NCI-H1694 treated with DMSO at 0.1 percent for 48 hours (cell line): ENCODE results near the gene DENND1A.
"Not testable (repeated sequence)": the region's sequence is repeated elsewhere in the genome, so short reads cannot be mapped to it uniquely, and the experiment has no call there.

Experiments
- DNase-seq: peaks from one replicate; lab custom pipeline; 2025; lab: John Stamatoyannopoulos, UW

The DENND1A gene

DNA sequence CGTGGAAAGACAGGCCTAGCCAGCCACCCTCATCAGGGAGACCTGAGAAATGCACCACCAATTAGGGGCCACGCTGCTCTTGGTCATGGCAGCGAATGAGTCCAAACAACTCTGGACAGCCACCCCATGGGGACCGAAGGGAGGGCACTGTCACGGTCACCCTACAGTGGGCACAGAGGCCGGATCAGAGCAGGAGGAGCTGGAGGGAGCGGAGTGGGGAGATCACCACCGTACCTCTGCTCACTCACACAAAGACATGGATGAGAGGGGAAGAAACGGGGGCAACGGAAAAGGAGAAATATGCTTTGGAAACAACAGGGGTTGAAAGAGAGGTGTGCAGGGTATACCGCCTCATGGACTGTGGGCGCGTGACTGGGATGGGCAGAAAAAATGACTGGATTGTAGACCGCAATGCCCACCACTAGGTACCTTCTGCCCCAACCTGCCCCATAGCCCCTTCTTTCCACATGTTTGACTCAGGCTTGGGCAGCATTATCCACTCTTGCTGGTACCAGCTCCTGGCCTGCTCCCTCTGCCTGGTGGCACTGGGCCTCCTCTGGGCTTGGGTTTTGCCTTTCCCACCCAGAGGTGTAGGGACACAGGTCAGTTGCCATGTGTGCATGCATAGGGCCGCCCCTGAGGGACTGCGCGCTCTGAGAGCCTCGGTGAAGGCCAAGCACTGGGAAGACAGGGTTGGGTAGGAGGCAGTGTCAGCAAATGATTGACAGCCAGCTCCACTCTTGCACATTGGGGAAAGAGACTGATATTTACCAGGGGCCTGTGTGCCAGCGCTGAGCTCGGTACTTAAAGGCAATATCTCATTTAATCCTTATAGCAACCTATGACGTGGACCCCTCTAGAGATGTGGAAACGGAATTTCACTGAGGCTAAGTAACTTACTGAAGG, 497.3 kb downstream of the DENND1A start:
- no peak for DNase-seq

DNA sequence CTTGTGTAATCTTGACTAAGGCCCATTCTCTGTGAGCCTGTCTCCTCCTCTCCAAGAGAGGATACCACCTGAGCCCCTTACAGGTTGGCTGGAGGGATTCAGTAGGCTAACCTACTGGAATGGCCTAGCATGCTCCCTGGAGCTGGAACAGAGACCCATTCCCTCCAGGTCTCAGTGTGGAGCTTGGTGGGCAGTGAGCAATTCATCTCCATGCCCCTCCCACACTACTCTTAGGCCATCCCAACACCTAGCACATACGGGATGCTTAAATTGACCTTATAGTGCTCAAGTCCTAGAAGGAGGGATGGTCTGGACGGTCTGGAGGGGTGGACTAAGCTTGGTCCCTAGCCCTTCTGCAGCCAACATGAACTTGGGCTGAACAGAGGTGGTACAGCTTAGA, 498.3 kb downstream of the DENND1A start:
- no peak for DNase-seq

DNA sequence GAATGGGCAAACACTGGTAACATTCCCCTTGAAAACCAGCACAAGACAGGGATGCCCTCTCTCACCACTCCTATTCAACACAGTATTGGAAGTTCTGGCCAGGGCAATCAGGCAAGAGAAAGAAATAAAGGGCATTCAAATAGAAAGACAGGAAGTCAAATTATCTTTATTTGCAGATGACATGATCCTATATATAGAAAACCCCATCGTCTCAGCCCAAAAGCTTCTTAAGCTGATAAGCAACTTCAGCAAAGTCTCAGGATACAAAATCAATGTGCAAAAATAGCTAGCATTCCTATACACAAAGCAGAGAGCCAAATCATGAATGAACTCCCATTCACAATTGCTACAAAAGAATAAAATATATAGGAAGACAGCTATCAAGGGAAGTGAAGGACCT, 501.5 kb downstream of the DENND1A start:
- not testable (repeated sequence) for DNase-seq

DNA sequence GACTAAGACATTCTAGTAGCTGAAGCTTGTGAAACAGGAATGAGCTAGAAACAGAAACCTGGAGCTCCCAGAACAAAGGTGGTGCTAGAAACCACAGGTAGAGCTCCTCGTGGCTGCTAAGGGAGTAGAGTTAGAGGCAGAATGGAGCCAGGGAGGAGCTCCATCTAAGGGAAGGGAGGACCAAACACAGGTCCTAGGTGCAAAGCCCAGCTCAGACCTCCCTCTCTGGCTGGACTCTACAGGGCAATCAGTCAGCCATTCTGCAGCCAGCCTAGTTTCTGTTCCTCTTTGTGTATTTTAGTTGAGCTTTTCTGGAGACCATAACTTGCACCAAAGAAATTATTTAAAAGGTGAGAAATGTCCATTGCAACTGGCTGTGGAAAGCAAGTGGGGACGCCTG, 503.5 kb downstream of the DENND1A start:
- DNase-seq, result no peak

DNA sequence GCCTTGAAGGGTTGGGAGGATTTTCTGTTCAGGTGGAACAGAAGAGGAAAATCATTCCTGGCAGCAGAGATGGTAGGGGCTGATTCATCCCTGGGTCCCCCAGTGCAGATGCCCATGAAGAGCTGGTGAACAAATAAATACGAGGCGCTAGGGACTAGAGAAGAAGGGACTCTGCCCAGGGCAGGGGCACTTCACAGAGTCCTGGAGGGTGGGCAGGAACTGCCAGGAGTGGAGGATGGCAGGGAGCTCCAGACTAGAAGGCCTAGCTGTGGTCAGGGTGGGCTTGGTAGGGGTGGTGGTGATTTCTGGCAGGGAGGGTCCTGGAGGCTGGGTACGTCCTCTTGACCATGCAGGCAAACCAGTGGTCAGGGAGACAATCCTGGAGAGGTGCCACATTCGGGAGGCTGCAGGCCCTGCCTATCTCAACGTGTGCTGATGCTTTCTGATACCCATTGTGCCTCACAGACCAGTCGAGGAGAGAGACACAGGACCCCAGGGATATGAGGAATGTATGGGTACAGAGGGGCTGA, 504.0 kb downstream of the DENND1A start:
- no peak for DNase-seq

DNA sequence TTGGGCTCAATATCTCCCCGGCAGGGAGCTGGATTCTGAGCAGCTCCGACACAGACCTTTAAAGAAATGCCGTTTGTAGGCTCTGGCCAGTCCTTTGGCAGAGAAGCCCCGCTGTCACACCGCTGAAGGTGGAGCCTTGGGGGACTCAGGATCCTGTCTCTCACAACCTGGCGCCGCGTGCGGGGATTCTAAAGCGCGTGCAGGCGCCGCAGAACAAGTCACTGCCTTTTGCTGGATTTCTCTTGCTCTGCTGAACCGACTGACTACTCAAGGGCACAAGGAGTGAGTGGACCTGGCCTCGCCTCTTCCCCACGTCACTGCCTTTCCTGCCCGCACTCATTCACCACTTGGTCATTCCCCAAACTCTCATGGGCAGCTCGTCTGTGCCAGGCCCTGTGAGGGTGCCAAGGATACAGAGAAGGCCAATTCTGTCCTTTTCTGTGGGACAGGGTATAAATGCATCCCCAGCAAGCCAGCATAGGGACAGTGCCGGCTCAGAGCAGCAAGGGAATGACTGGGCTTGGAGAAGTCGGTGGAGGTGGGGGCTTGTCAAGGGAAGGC, 504.6 kb downstream of the DENND1A start:
- DNase-seq, result no peak

DNA sequence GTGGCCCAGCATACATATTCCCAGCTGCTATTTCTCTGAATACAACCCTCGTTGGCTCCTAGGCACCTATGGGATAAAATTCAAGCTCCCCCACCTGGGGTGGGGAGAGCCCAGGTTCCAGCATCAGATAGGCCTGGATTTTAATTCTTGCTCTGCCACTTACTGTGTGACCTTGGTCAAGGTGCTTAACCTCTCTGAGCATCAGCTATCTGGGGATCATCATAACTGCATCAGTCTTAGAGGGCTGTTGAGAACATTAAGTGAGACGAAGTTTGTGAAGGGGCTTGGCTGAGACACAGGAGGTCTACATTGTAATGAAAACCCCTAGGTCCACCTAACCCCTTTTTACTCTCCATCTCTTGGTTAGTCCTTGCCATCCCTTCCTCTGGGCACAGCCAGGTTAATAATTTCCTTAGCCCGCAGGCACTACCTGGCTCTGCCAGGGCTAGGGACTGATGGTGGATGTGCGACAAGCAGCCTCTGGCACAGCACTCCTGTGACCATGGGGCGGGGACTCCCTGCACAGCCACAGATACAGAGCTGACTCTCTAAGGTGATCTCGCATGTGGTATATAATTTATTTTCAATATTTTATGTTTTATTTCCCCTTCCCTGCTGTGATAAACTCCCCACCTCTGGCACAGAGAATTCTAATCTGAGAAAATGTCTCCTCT, 505.2 kb downstream of the DENND1A start:
- DNase-seq, result no peak

DNA sequence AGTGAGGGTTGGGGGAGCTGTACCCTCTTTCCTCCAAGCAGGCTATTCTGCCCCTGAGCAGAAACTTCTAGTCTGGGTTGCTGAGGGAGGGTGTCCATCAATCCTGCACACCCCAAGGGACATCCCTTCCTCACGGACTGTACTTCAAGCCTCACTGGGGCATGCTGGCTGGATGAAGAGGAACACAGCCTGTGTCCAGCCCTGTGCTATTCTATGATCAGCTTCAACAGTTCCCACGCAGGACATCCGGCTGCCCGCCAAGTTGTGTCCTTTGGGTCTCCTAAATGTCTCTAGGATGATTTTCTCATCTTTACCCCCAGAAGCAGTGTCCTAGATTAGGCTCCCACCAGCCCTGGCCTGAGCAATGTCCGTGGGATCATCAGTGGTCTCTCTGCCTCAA, 505.8 kb downstream of the DENND1A start:
- DNase-seq, result no peak

DNA sequence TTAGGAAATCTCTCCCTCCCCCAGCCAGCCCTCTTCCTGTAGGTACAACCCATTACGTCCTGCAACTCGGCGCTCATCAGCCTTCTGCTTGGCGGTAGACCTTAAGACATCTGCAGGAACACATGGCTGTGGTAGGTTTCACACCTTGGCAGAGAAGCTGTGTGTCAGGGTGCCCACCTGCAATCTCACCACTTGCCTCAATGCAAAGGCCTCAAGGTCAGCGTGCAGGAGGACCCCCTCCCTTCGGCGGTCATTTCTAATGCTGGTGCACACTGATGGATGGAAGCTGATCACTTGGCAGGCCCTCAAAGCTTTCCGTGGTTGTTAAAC, 506.6 kb downstream of the DENND1A start:
- no peak for DNase-seq

DNA sequence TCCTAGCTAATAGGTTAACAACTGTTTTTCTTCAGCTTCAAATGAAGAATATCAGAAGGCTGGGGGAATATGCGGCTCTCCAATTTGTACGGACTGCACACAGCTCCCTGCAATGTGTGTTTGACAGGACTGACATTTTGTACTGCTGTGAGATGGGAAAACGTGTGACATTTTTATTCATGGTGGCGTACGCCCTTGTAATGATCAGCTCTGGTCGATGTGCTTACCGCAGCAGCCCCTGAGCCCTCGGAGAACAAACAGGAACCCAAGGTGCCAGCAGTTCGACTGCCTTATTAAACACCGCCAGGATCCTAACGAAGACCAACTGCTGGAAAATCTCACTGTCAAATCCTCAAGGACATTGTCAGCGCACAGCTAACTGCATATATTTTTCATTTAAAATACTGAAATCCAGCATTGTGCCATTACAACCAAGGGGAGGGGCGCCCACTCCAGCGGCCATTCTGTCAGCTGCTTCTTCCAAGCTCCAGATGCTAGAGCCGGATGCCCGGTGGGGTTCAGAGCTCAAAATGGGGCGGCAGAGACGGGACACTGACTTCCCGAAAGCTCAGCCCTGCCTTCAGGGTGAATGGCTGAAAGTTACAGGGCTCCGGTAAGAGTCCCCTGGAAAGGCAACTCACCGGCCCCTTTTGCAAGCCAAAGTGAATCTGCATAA, 507.2 kb downstream of the DENND1A start:
- no peak for DNase-seq

DNA sequence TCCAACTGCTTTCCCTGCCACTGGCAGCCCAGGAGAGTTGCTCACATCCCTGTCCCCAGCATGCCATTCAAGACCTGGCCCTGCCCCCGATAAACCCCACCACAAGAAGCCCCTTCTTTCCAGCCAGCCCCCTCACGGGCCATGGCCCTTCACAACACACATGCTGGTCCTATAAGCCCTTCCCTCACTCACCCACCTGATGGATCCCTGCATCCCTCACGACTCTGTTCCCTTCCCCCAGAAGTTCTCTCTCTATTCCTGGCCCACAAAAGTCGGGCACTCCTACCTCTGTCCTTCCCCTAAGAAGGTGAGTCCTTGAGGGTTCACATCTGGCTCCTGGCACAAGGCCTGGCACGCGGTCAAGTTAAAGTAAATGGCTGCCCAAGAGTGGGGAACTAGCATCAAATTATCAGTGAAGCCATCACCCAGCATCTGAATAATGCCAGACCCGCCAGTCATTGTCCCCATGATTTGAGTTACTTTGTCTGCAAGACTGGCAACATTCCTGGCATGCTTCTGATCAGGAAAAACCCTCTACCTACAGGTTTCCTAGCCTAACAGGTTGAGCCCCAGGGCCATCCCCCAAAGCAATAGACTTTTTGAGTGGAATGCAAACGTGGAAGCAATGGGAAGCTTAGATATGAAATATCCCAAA, 508.0 kb downstream of the DENND1A start:
- no peak for DNase-seq

DNA sequence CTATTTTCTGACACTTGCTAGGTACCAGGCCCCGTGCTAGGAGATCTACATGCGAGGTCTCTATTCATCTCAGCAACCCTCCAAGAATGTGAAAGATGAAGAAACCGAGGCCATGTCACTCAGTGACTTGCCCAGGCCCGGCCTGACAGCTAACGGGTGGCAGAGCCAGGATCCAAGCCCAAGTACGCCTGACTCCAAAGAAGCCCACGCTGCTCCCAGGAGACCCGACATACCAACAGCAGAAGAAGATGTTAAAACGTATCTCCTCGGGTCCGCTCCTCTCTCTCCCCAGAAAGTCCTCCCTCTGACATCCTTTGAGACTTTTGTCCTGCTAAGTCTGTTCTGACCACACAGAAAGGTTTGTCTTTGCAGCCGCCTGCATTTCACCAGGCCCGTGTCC, 508.7 kb downstream of the DENND1A start:
- DNase-seq, result no peak

DNA sequence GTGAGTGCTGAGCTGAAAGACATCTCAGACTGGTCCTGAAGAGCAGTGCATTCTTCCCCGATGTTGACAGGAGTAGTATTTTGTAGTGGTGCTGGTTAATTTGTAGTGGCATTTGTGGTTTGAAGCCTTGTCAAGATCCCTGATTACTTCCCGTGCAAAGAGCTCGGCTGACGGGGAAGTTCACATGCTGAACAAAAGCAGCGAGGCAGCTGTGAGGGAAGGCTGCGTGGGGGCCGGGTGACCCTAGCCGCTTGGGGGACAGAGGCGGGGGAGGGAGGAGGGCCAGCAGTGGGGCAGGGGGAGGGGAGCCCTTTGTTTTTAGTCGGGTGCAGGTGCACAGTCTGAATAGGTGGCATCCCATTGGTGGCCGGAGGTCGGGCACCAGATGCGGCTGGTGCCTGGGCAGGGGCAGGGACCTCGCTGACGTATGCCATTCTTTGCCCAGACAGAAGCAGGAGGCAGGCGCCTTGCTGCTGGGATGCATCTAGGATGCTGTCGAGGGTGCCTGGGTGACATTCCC, 509.3 kb downstream of the DENND1A start:
- no peak for DNase-seq

DNA sequence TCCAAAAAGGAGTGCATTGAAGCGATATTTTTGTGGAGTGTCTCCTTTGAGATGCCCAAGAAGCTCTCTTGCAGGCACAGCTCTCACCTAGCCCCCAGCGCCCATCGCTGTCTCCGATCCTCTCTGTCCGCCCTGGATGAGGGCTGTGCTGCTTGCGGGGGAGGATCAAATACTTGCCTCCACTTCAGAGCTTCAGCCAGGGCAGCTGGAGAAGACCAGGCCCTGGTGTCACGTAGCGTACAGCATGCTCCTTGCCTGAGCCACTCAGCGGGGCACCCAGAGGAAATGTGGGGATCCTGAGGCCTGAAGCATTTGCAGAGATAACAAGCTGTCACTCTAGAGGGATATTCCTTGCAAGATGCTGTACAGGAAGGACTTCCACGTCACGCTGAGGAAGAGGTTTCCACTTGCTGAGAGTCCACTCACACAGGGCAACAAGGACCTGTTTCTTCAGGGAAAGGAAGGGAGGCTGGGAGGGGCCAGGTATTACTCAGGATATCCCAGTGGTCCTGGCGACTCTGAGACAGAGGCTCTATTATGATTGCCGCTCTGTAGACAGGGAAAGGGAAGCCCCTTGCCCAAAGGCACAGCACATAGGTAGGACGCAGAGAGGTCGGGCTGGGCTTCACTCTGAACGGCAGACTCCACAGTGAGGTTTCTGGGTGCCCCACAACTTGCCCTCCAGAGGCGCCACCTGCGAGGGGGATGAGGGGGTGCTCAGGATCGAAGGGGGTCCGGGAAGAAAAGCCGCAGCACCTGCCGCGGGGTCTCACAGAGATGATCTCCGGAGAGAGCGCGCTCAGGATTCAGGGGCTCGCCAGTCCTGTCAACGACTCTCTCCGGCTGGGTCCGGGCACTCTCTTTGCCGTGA, 510.0 kb downstream of the DENND1A start:
- no peak for DNase-seq

DNA sequence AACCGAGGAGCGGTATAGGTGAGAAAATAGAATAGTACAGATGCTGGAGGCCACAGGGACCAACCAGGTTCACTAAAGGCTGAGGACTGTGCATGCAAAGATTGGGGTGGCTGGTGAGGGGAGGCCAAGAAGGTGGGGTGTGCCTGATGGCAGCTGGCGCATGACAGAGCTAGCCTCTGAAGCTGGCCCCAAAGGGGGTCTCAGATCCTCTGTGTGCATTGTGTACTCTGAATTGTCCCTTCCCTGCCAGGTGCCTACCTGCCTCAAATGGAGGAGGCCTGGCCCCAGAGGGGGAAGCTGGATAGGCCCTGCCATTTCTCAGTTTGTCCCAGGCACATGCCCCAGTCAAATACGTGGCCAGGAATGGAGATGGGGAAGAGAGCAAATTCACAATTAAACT, 510.8 kb downstream of the DENND1A start:
- DNase-seq, result no peak

DNA sequence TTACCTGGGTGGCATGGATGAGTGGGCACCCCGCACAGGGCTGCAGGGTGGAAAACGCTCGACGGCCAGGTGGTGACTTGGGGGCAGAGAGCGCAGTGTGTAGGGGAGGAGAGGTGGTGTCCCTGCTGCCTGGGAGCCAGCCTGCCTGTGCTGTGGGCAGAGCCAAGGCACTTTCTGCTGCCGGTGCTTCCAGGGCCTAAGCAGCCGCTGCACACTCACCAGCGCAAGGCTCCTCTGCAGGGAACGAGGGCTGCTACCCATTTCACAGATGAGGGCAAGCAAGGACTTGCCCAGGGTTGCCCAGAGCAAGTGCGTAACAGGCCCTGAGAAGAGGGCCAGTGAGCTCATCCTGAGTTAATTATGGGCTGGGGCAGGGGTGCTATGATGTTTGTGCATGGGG, 511.4 kb downstream of the DENND1A start:
- DNase-seq, result no peak

DNA sequence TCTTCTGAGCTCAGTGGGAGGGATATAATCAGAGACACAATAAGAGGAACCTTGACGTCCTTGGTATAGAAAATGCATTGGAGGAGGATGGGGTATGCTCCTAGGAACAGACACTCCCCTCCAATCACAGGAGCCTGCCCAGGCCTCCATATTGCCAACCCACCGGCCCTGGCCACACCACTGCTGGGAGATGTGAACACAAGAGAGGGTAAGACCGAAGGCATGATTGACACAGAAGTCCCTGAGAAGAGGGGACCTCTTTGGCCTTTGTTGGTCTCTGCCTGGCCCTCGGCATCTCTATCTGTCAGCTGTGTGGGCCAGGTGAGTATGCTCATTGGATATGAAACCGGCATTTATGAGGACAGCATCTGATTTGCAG, 511.9 kb downstream of the DENND1A start:
- DNase-seq, result no peak

DNA sequence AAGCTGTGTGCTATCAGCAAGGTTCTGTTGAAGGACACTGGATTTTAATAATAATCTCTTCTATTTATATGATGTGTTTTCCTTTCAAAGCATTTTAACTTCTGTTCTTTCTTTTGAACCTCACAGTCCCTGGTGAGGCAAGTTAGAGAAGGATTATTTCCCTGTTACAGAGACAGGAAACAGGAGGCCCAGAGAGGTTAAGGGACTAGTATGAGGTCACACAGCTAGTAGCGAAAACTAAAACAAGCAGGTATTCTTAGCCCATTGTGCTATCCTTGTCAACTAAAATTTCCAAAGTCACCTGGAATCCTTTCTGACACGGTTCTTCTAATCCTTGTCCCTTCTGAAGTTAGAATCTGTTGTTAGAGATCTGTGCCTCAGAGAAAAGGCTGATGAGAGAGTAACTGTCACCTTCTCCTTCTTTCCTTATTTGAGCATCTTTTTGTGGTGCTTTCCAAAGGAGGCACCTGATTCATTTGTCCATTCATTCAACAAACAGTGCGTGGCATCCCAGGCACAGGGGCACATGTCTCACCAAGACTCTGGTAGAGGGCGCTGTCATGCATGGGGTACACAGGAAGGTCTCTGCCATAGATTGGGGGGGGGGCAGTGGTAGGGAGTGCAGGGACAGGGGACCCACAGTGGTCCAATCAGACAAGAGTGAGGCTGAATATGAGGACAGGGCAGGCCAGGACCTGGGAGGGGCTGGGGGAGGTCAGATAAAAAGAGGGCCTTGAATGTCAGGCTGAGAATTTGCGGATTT, 512.5 kb downstream of the DENND1A start:
- no peak for DNase-seq

DNA sequence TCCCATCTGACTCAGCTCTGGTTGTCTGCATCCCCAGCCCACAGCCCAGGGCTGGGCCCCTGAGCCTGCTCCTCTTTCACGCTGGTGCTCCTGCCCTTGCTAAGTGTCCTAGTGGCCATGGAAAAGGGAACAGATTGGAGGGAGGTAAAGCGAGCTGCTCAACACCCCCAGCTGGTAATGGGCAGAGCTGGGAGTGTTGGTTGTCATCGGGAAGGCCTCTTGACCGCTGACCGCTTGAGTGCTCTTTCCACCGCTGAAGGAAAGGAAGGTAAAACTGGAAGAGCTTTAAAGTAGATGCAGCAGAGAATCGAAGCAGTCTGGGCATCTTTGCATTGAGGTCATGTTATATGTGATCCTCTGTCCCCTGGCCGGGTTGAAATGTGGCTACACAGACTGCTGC, 513.8 kb downstream of the DENND1A start:
- DNase-seq, result no peak
